ENCODE data around the gene HERC4. TPM values are rescaled to one million over a fixed set of nuclear protein-coding genes. Genes with fewer than 3 reads are reported as not detected.

The HERC4 gene
- total RNA-seq, 1 donor from 2014 or later, result 59.4 TPM

DNA sequence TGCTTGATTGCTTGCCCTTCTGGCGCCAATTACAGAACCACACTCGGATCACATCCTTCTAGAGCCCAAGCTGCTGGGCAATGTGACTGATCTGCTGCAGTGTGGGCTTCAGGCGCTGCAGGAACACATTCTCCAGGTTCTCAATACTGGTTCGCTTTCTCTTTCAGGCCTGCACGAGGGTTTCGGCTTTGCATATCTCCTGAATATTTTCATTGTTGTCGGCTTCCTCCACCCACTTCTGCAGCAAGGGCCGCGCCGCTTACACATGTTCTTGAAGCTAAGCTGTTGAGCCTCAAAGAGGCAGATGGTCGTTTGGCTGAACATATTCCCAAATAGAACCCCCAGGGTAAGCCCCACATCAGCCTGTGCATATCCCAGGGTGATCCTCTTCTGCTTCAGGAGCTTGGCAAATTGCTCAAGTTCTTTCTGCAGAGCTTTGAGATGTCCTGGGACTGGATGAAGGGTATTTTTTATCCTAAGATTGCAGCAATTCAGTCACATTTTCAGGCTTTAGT lies 64.6 kb downstream of the HERC4 start:
- no peak for DNase-seq (ENCODE audit: extremely low spot score, unreplicated experiment)
- no peaks in the 10 kb centered on the region for H3K9me3 Mint-ChIP-seq (ENCODE audit: unreplicated experiment)
- H3K4me3 Mint-ChIP-seq (ENCODE audit: unreplicated experiment), result no peak overlapping the region
- H3K36me3 Mint-ChIP-seq (ENCODE audit: unreplicated experiment), result peaks cover 34% of the 10 kb centered on the region
- no peaks in the 10 kb centered on the region for H3K4me1 Mint-ChIP-seq (ENCODE audit: unreplicated experiment)
- no peaks in the 10 kb centered on the region for H3K27me3 Mint-ChIP-seq (ENCODE audit: unreplicated experiment)
- no peak for TF ChIP-seq CTCF (IDR thresholded peaks at IDR 0.05)
- H3K27ac Mint-ChIP-seq (ENCODE audit: unreplicated experiment), result no peak overlapping the region

- no peaks in the 10 kb centered on the region for H3K27me3 Mint-ChIP-seq (ENCODE audit: unreplicated experiment)
- no peak overlapping the region for H3K4me3 Mint-ChIP-seq (ENCODE audit: unreplicated experiment)
- H3K36me3 Mint-ChIP-seq (ENCODE audit: unreplicated experiment), result peaks cover 53% of the 10 kb centered on the region
- no peaks in the 10 kb centered on the region for H3K9me3 Mint-ChIP-seq (ENCODE audit: unreplicated experiment)
- H3K4me1 Mint-ChIP-seq (ENCODE audit: unreplicated experiment), result no peaks in the 10 kb centered on the region
- no peak for TF ChIP-seq CTCF (IDR thresholded peaks at IDR 0.05)
- no peak overlapping the region for H3K27ac Mint-ChIP-seq (ENCODE audit: unreplicated experiment)
- no peak for DNase-seq (ENCODE audit: extremely low spot score, unreplicated experiment)
Measured at GRCh38 chr10:68007356-68007755, 67.7 kb downstream of the HERC4 start.

DNA sequence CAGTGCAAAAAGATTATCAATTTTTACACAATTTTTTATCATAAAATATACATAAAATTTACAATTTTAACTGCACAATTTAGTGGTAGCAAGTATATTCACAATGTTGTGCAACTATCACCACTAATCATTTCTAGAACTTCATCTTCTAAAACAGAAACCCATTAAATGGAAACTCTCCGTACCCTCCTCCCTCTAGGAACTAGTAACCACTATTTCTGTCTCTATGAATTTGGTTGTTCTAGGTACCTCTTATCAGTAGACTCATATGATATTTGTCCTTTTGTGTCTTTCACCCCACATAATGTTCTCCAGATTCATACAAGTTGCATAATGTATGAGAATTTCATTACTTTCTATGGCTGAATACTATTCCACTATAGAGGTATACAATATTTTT lies 73.5 kb downstream of the HERC4 start:
- Mint-ChIP-seq H3K27ac (ENCODE audit: unreplicated experiment) (no peak overlapping the region), H3K4me3 (ENCODE audit: unreplicated experiment) (no peak overlapping the region), H3K36me3 (ENCODE audit: unreplicated experiment) (peaks cover 28% of the 10 kb centered on the region), H3K27me3 (ENCODE audit: unreplicated experiment) (no peaks in the 10 kb centered on the region), H3K9me3 (ENCODE audit: unreplicated experiment) (no peaks in the 10 kb centered on the region), H3K4me1 (ENCODE audit: unreplicated experiment) (no peaks in the 10 kb centered on the region)
- no peak for TF ChIP-seq CTCF (IDR thresholded peaks at IDR 0.05)
- DNase-seq (ENCODE audit: extremely low spot score, unreplicated experiment), result no peak

GRCh38 chr10:68001000-68001399 lies 74.1 kb downstream of the HERC4 start:
- Mint-ChIP-seq H3K27ac (ENCODE audit: unreplicated experiment) (no peak overlapping the region), H3K27me3 (ENCODE audit: unreplicated experiment) (no peaks in the 10 kb centered on the region), H3K4me3 (ENCODE audit: unreplicated experiment) (no peak overlapping the region), H3K4me1 (ENCODE audit: unreplicated experiment) (no peaks in the 10 kb centered on the region), H3K9me3 (ENCODE audit: unreplicated experiment) (no peaks in the 10 kb centered on the region), H3K36me3 (ENCODE audit: unreplicated experiment) (peaks cover 28% of the 10 kb centered on the region)
- DNase-seq (ENCODE audit: extremely low spot score, unreplicated experiment), result no peak
- TF ChIP-seq CTCF (IDR thresholded peaks at IDR 0.05), result no peak

- Mint-ChIP-seq H3K9me3 (ENCODE audit: unreplicated experiment) (no peaks in the 10 kb centered on the region), H3K36me3 (ENCODE audit: unreplicated experiment) (peaks cover 46% of the 10 kb centered on the region), H3K27me3 (ENCODE audit: unreplicated experiment) (no peaks in the 10 kb centered on the region), H3K4me3 (ENCODE audit: unreplicated experiment) (no peak overlapping the region), H3K27ac (ENCODE audit: unreplicated experiment) (no peak overlapping the region), H3K4me1 (ENCODE audit: unreplicated experiment) (no peaks in the 10 kb centered on the region)
- no peak for TF ChIP-seq CTCF (IDR thresholded peaks at IDR 0.05)
- DNase-seq (ENCODE audit: extremely low spot score, unreplicated experiment), result no peak
Measured at GRCh38 chr10:67990093-67990492, 85.0 kb downstream of the HERC4 start.

Measured in osteocyte (in vitro differentiated cells).